ENCODE data around the gene CPA4. TPM values are rescaled to one million over a fixed set of nuclear protein-coding genes. Genes with fewer than 3 reads are reported as not detected.

The CPA4 gene
- total RNA-seq, 4 donors from 2014 or later = 68.7 to 116 (median 83.0) TPM

DNA sequence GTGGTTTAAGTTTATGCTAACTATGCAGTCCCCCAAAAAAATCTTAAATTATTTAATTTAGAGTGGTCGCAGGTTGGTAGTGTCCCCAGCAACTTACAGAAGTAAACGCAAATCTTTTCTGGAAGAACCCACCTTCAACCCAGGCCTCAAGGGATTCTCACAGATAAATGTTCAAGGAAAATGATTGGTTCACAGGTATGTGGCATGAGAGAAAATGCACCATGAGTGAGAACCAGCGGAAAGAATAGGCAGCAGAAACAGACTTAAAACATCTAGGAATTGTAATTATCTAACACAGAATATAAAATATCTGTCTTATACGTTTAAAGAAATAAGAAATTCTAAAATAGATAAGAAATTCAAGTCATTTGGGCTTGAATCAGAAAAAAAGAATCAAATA, 48.9 kb downstream of the CPA4 start:
- no peak overlapping the region for H3K27ac ChIP-seq
- no peaks in the 10 kb centered on the region for H3K27me3 ChIP-seq
- no peaks in the 10 kb centered on the region for H3K36me3 ChIP-seq
- no peak overlapping the region for H3K4me3 ChIP-seq
- no peaks in the 10 kb centered on the region for H3K4me1 ChIP-seq
- no peak for DNase-seq (ENCODE audit: low spot score in 2 of 2)
- TF ChIP-seq EP300 (IDR thresholded peaks at IDR 0.05) (no peak), POLR2AphosphoS5 (IDR thresholded peaks at IDR 0.05) (no peak), POLR2A (IDR thresholded peaks at IDR 0.05) (no peak)
- TF ChIP-seq, protein P1, sequence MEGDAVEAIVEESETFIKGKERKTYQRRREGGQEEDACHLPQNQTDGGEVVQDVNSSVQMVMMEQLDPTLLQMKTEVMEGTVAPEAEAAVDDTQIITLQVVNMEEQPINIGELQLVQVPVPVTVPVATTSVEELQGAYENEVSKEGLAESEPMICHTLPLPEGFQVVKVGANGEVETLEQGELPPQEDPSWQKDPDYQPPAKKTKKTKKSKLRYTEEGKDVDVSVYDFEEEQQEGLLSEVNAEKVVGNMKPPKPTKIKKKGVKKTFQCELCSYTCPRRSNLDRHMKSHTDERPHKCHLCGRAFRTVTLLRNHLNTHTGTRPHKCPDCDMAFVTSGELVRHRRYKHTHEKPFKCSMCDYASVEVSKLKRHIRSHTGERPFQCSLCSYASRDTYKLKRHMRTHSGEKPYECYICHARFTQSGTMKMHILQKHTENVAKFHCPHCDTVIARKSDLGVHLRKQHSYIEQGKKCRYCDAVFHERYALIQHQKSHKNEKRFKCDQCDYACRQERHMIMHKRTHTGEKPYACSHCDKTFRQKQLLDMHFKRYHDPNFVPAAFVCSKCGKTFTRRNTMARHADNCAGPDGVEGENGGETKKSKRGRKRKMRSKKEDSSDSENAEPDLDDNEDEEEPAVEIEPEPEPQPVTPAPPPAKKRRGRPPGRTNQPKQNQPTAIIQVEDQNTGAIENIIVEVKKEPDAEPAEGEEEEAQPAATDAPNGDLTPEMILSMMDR (IDR thresholded peaks at IDR 0.05) = no peak
- WGBS = 94% methylated on average over 4 of the region's 4 CpGs
- H3K9me3 ChIP-seq = no peaks in the 10 kb centered on the region

DNA sequence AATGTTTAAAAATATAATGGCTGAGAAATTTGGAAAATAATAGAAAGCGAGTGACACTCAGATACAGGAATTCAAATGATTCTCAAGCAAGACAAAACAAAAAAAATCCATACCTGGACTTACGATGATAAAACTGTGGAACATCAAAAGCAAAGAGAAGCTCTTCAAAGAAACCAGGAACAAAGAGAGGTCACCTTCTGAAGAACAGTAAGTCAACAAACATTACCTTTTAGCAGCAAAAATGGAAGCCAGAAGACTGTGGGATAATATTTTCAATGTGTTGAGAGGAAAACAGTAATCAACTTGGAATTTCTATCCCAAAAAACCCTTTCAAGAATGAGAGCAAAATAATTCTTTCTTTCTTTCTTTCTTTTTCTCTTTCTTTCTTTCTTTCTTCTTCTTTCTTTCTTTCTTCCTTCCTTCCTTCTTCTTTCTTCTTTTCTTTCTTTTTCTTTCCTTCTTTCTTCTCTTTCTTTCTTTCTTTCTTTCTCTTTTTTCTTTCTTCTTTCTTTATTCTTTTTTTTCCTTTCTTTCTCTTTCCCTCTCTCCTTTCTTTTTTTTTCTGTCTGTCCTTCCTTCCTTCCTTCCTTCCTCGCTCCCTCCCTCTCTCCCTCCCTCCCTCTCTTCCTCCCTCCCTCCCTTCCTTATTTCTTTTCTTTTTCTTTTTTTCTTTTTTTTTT, 49.9 kb downstream of the CPA4 start:
- 96% methylated on average over 3 of the region's 3 CpGs for WGBS
- H3K27me3 ChIP-seq = no peaks in the 10 kb centered on the region

DNA sequence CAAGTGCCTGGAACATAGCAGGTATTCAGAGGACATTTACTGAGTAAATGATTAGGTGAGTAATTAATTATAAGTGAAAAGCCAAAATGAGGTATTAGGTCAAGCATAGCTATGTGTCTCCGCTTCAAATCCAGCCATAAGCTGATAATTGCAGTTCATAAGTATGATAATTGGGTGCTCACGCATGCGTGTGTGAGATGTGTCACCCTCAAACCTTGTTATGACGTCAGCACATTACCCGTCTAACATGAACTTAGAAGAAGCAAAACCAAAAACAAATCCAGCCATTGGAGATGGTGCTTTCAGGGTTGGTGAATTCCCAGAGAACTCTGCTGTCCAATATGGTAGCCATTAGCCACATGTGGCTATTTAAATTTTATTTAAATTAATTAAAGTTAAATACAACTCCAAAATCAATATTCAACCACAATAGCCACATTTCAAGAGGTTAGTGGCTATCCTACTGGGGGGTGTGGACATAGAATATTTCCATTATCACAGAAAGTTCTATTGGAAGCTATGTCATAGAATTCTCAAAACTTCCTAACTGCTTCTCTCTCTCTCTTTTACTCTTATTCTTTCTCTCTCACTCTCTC, 51.4 kb downstream of the CPA4 start, which contains the start of gene CPA5:
Gene CPA5, plus strand, starts transcription at position 546 of the 596 bp plus-strand sequence. CDS start 1,670 bp downstream, outside the sequence.
- TF ChIP-seq, protein P1 (IDR thresholded peaks at IDR 0.05) = no peak
- no peak for TF ChIP-seq EP300 (IDR thresholded peaks at IDR 0.05)
- no peak for TF ChIP-seq POLR2A (IDR thresholded peaks at IDR 0.05)
- TF ChIP-seq POLR2AphosphoS5 (IDR thresholded peaks at IDR 0.05) = no peak
- Histone ChIP-seq H3K27ac (no peak within 1 kb of the TSS), H3K27me3 (no peaks in the 10 kb centered on the region), H3K36me3 (no peaks in the 10 kb centered on the region), H3K4me1 (no peaks in the 10 kb centered on the region), H3K9me3 (no peaks in the 10 kb centered on the region), H3K4me3 (no peak within 1 kb of the TSS)
- 89% methylated on average over 5 of the region's 5 CpGs for WGBS
- no peak for DNase-seq (ENCODE audit: low spot score in 2 of 2)

More for the DNA sequence above, 49.9 kb downstream of the CPA4 start:
- no peak overlapping the region for H3K27ac ChIP-seq
- H3K9me3 ChIP-seq = no peaks in the 10 kb centered on the region
- no peaks in the 10 kb centered on the region for H3K4me1 ChIP-seq
- DNase-seq (ENCODE audit: low spot score in 2 of 2) = no peak
- no peaks in the 10 kb centered on the region for H3K36me3 ChIP-seq
- H3K4me3 ChIP-seq = no peak overlapping the region
- no peak for TF ChIP-seq POLR2A (IDR thresholded peaks at IDR 0.05)
- TF ChIP-seq POLR2AphosphoS5 (IDR thresholded peaks at IDR 0.05) = no peak
- no peak for TF ChIP-seq EP300 (IDR thresholded peaks at IDR 0.05)
- TF ChIP-seq, protein P1 (IDR thresholded peaks at IDR 0.05) = no peak

DNA sequence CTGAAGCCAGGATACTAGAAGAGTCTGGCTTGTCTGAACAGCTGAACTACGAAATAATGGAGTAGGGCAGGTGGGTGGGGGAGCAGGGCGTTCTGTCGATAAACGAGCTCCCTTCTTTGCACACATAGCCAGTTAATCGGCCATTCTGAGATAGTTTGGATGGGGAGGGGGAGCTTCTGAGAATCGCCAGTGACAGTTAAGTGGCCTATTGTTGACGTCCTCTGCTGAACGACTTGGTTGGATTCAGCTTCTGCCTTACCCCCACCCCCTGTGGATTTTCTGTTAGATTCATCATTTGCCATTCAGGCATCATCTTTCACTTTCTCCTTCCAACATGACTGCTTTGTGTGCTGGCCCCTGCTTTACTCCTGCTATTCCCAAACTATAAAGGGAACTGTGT, 52.2 kb downstream of the CPA4 start:
- DNase-seq (ENCODE audit: low spot score in 2 of 2) = no peak

DNA sequence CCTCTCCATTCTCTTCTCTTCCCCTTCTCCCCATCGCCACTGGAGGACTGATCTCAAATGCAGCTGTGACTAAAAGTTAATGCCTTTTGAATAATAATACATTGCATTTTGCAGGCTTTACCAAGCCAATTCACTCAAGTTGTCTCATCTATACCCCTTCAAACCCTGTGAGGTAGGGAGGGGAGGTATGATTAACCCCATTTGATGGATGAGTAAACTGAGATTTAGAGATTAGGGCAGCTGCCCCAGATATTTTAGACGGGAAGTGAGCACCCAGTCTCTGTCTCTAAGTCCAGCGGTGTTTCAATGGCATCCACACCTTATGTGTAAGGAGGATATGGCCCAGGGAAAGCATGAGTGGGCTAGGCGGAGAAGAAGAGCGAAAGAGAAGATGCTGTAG, 52.8 kb downstream of the CPA4 start:
- no peaks in the 10 kb centered on the region for H3K9me3 ChIP-seq

More for the DNA sequence above, 52.2 kb downstream of the CPA4 start:
- H3K4me1 ChIP-seq = no peaks in the 10 kb centered on the region
- H3K27ac ChIP-seq = no peak overlapping the region
- H3K9me3 ChIP-seq = no peaks in the 10 kb centered on the region
- H3K4me3 ChIP-seq = no peak overlapping the region
- TF ChIP-seq, protein P1 (IDR thresholded peaks at IDR 0.05) = no peak
- no peak for TF ChIP-seq POLR2AphosphoS5 (IDR thresholded peaks at IDR 0.05)
- no peak for TF ChIP-seq EP300 (IDR thresholded peaks at IDR 0.05)
- no peak for TF ChIP-seq POLR2A (IDR thresholded peaks at IDR 0.05)
- H3K36me3 ChIP-seq = no peaks in the 10 kb centered on the region
- H3K27me3 ChIP-seq = no peaks in the 10 kb centered on the region
- 55% methylated on average over 8 of the region's 8 CpGs for WGBS

More for the DNA sequence above, 52.8 kb downstream of the CPA4 start:
- Histone ChIP-seq H3K4me3 (no peak overlapping the region), H3K4me1 (peaks cover 6% of the 10 kb centered on the region), H3K27ac (no peak overlapping the region), H3K27me3 (no peaks in the 10 kb centered on the region), H3K36me3 (no peaks in the 10 kb centered on the region)
- no peak for DNase-seq (ENCODE audit: low spot score in 2 of 2)
- TF ChIP-seq EP300 (IDR thresholded peaks at IDR 0.05) = no peak
- no peak for TF ChIP-seq POLR2AphosphoS5 (IDR thresholded peaks at IDR 0.05)
- TF ChIP-seq, protein P1 (IDR thresholded peaks at IDR 0.05) = no peak
- TF ChIP-seq POLR2A (IDR thresholded peaks at IDR 0.05) = no peak
- WGBS = 84% methylated on average over 4 of the region's 5 CpGs

Data from suprapubic skin (tissue), 4 donors.